Measurements from ENCODE around the gene SLC35F3.

GRCh38 chr1:234292548-234292947, 388.1 kb downstream of the SLC35F3 start:
- TF ChIP-seq ZNF398 (CRISPR knock-in tag; IDR thresholded peaks at IDR 0.05) (no peak), TCF3 (CRISPR knock-in tag; IDR thresholded peaks at IDR 0.05) (no peak), ZNF140 (CRISPR knock-in tag; IDR thresholded peaks at IDR 0.05) (no peak), E4F1 (CRISPR knock-in tag; IDR thresholded peaks at IDR 0.05; ENCODE audit: borderline replicate concordance) (no peak), TAF1 (IDR thresholded peaks at IDR 0.05; ENCODE audit: control insufficient read depth, extremely low read depth, insufficient read depth, low read length, severe bottlenecking) (no peak), HNRNPLL (IDR thresholded peaks at IDR 0.05; ENCODE audit: low read depth, low read length, poor library complexity, severe bottlenecking) (no peak), ZFP36 (IDR thresholded peaks at IDR 0.05; ENCODE audit: low read depth, low read length, partially characterized antibody) (no peak), FOSL1 (tag; conservative IDR thresholded peaks at IDR 0.05) (no peak), CTCF (IDR thresholded peaks at IDR 0.05 in 2 of 3, conservative IDR thresholded peaks at IDR 0.05 in 1 of 3; ENCODE audit: insufficient read depth in 2 of 3, low read depth in 1 of 3, low read length in 3 of 3) (no peak), U2AF2 (optimal IDR thresholded peaks at IDR 0.05; ENCODE audit: low read depth, low read length) (no peak), DIDO1 (tag; IDR thresholded peaks at IDR 0.05; ENCODE audit: low read depth) (no peak), NR3C1 (CRISPR knock-in tag; IDR thresholded peaks at IDR 0.05) (no peak)

Measured in K562 (cell line).